Spleen (tissue), 11 donors: Measurements from ENCODE around the gene ZNRF4. TPM values are rescaled to one million over a fixed set of nuclear protein-coding genes. Genes with fewer than 3 reads are reported as not detected.

Source experiments
- DNase-seq: peaks from one replicate; pipeline ENCODE4 v3.0.0-alpha.2; 2020
- H3K27ac ChIP-seq, 8 donors: fragments of 200-600 bp; sonication (generic) in 7 of 8; 1 replicate in 4 of 8; 2 replicates in 4 of 8; pipeline versions ENCODE4 v1.5.0 to v1.8.0; 2016 to 2021; ENCODE audit warnings: inconsistent platforms in 4 of 8, mild to moderate bottlenecking in 4 of 8, moderate library complexity in 1 of 8
- H3K27me3 ChIP-seq, 7 donors: fragments of 200-600 bp; sonication (generic) in 6 of 7; replicated peaks in 1 of 7; 1 replicate in 4 of 7; 2 replicates in 3 of 7; pipeline versions ENCODE4 v1.5.0 to v1.8.0; 2016 to 2021; ENCODE audit warnings: inconsistent platforms in 3 of 7, mild to moderate bottlenecking in 1 of 7
- H3K36me3 ChIP-seq, 6 donors: fragments of 200-600 bp; sonication (generic) in 5 of 6; 1 replicate in 4 of 6; 2 replicates in 2 of 6; pipeline versions ENCODE4 v1.5.0 to v1.8.0; 2016 to 2021; ENCODE audit warnings: inconsistent platforms in 2 of 6
- H3K4me1 ChIP-seq, 6 donors: fragments of 200-600 bp; sonication (generic) in 5 of 6; 1 replicate in 3 of 6; 2 replicates in 3 of 6; pipeline versions ENCODE4 v1.5.0 to v1.8.0; 2016 to 2021; ENCODE audit warnings: inconsistent platforms in 3 of 6
- H3K4me3 ChIP-seq, 8 donors: fragments of 200-600 bp; sonication (generic) in 7 of 8; 1 replicate in 4 of 8; 2 replicates in 4 of 8; pipeline versions ENCODE4 v1.5.0 to v1.8.0; 2016 to 2021; ENCODE audit warnings: inconsistent platforms in 4 of 8, mild to moderate bottlenecking in 4 of 8, moderate library complexity in 2 of 8
- H3K9me3 ChIP-seq, 8 donors: fragments of 200-600 bp; sonication (generic) in 7 of 8; 1 replicate in 4 of 8; 2 replicates in 4 of 8; pipeline versions ENCODE4 v1.5.0 to v1.8.0; 2016 to 2021; ENCODE audit warnings: inconsistent platforms in 4 of 8
- CTCF ChIP-seq, 11 experiments: fragments of 200-600 bp in 7 of 11; fragments of 450-650 bp in 4 of 11; sonication (generic) in 4 of 11; IDR thresholded peaks in 8 of 11; conservative IDR thresholded peaks in 3 of 11; 1 replicate in 7 of 11; 2 replicates in 4 of 11; pipeline versions ENCODE4 v1.4.0 to v1.8.0; 2016 to 2021; ENCODE audit warnings: antibody characterized with exemption in 11 of 11, inconsistent platforms in 4 of 11, mild to moderate bottlenecking in 1 of 11
- POLR2A ChIP-seq, 3 donors: fragments of 450-650 bp; IDR thresholded peaks; one replicate each; pipeline ENCODE4 v1.5.1; 2017; ENCODE audit warnings: antibody characterized with exemption in 3 of 3, mild to moderate bottlenecking in 1 of 3
- POLR2AphosphoS5 ChIP-seq, 3 donors: sonication (generic); formaldehyde crosslinking; IDR thresholded peaks; one replicate each; pipeline ENCODE4 v1.5.1; 2017; ENCODE audit warnings: antibody characterized with exemption in 3 of 3
- WGBS, 5 donors: extraction: QIAGEN DNeasy Blood & Tissue Kit in 3 of 5; methylation state at CpG; one replicate each; pipeline versions ENCODE4 v1.1.5 to v1.1.7; 2013 to 2018; 5-methylcytosine and 5-hydroxymethylcytosine counted together
- intact Hi-C: fragments of 100-400 bp; cut with DNase I; formaldehyde crosslinking; loops from one replicate; pipeline ENCODE4 v1.15.0; 2023; ENCODE audit warnings: low total_unique reads
- polyA plus RNA-seq, 3 donors: library from polyadenylated mRNA; stranded (reverse); fragments of 200-250 nt; gene quantifications; one replicate each; pipeline ENCODE4 v1.2.1, GENCODE V29; 2013
- total RNA-seq, 7 donors: library from RNA; depleted of rRNA in 3 of 7; stranded (reverse); fragments of >200 nt in 3 of 7; fragmentation: NEBNext Ultra II Directional in 4 of 7; extraction: Animal tissue kit (Norgen Biotek cat#: 25700) in 4 of 7; gene quantifications; one replicate each; pipeline versions ENCODE4 v1.1.0 to v1.2.1, GENCODE V29; 2016 to 2021
- donor health status: healthy with polysubstance abuse.
- donor health status: DM: no; HTN: no; CAD: no; lungs with moderate emphysema.
- donor health status: DM: no; HTN: no; CAD: no.
- donor health status: Bipolar disorder and iron deficiency.
- donor health status: healthy.
- donor health status: DM: no; HTN: no; CAD: no.
- donor health status: DM: yes; HTN: yes; CAD: no.

The ZNRF4 gene
- total and polyA plus RNA-seq, 10 donors: not detected

- peaks cover 0 to 21% (median 16%) of the 10 kb centered on the region in 8 donors for H3K9me3 ChIP-seq
- H3K4me1 ChIP-seq: no peaks in the 10 kb centered on the region
- TF ChIP-seq POLR2AphosphoS5 (IDR thresholded peaks at IDR 0.05) (no peak), CTCF (IDR thresholded peaks at IDR 0.05 in 8 of 11, conservative IDR thresholded peaks at IDR 0.05 in 3 of 11) (no peak), POLR2A (IDR thresholded peaks at IDR 0.05) (no peak)
- intact Hi-C loops: no loop called here
- no peaks in the 10 kb centered on the region for H3K36me3 ChIP-seq
- no peak overlapping the region for H3K4me3 ChIP-seq
- H3K27ac ChIP-seq: no peak overlapping the region
- no peak for DNase-seq
- H3K27me3 ChIP-seq: peaks cover 0 to 90% (median 4%) of the 10 kb centered on the region in 7 donors
- 60 to 77% (median 72%) methylated on average over 8 of the region's 8 CpGs for WGBS, 5 donors
These were observed 23.8 kb downstream of the ZNRF4 start for GRCh38 chr19:5478925-5479588.

GRCh38 chr19:5479958-5480357 lies 24.7 kb downstream of the ZNRF4 start:
- WGBS, 5 donors: 34 to 45% (median 41%) methylated on average over 12 to 14 of the region's 14 CpGs
- Histone ChIP-seq H3K4me1 (no peaks in the 10 kb centered on the region), H3K4me3 (no peak overlapping the region), H3K9me3 (peaks cover 0 to 21% (median 16%) of the 10 kb centered on the region in 8 donors), H3K36me3 (no peaks in the 10 kb centered on the region), H3K27ac (no peak overlapping the region), H3K27me3 (peaks cover 0 to 92% (median 4%) of the 10 kb centered on the region in 7 donors)
- intact Hi-C loops: no loop called here
- TF ChIP-seq POLR2A (IDR thresholded peaks at IDR 0.05): no peak
- DNase-seq: no peak

GRCh38 chr19:5480427-5480836 lies 25.2 kb downstream of the ZNRF4 start:
- peaks cover 0 to 21% (median 16%) of the 10 kb centered on the region in 8 donors for H3K9me3 ChIP-seq
- no peak overlapping the region for H3K27ac ChIP-seq
- WGBS, 5 donors: 29 to 48% (median 41%) methylated on average over 6 of the region's 6 CpGs
- DNase-seq: no peak
- no peak overlapping the region for H3K4me3 ChIP-seq
- intact Hi-C loops: no loop called here
- no peaks in the 10 kb centered on the region for H3K4me1 ChIP-seq
- peaks cover 0 to 92% (median 4%) of the 10 kb centered on the region in 7 donors for H3K27me3 ChIP-seq
- TF ChIP-seq POLR2A (IDR thresholded peaks at IDR 0.05) (no peak), POLR2AphosphoS5 (IDR thresholded peaks at IDR 0.05) (no peak), CTCF (IDR thresholded peaks at IDR 0.05 in 8 of 11, conservative IDR thresholded peaks at IDR 0.05 in 3 of 11) (peak in 10 of 11 experiments; percentile 13 to 65 (median 35))
- H3K36me3 ChIP-seq: no peaks in the 10 kb centered on the region

GRCh38 chr19:5481957-5482356 lies 26.7 kb downstream of the ZNRF4 start:
- WGBS, 5 donors: 68 to 94% (median 79%) methylated on average over 2 of the region's 2 CpGs
- H3K36me3 ChIP-seq: no peaks in the 10 kb centered on the region
- no peaks in the 10 kb centered on the region for H3K4me1 ChIP-seq
- peaks cover 0 to 21% (median 16%) of the 10 kb centered on the region in 8 donors for H3K9me3 ChIP-seq
- H3K27ac ChIP-seq: no peak overlapping the region
- no peak for DNase-seq
- H3K27me3 ChIP-seq: peaks cover 0 to 80% (median 4%) of the 10 kb centered on the region in 7 donors
- H3K4me3 ChIP-seq: no peak overlapping the region
- no peak for TF ChIP-seq CTCF (IDR thresholded peaks at IDR 0.05 in 8 of 11, conservative IDR thresholded peaks at IDR 0.05 in 3 of 11)
- TF ChIP-seq POLR2AphosphoS5 (IDR thresholded peaks at IDR 0.05): no peak
- no peak for TF ChIP-seq POLR2A (IDR thresholded peaks at IDR 0.05)
- intact Hi-C loops: no loop called here
